Panc1 (cell line): ENCODE data around the gene MLANA. TPM values are rescaled to one million over a fixed set of nuclear protein-coding genes. Genes with fewer than 3 reads are reported as not detected.

Experiments
- ATAC-seq: fragments of 200-7000 bp; cut with Tn5 transposase; 2 replicates; pipeline ENCODE4 v1.9.1; 2020; ENCODE audit warnings: mild to moderate bottlenecking, moderate library complexity
- BruUV-seq: library from RNA; stranded (reverse); fragments of 400-500 nt; replicated peaks from 2 replicates; lab custom pipeline; 2021; lab: Mats Ljungman, UMichigan
- CTCF ChIA-PET: fragments of 300-600 bp; sonication (Branson Sonifier 250); formaldehyde crosslinking; loops from one replicate; lab custom pipeline; 2022; ENCODE audit warnings: antibody characterized with exemption; lab: Charles Lee
- POLR2A ChIA-PET: fragments of 300-600 bp; sonication (Branson Sonifier 250); formaldehyde crosslinking; loops from one replicate; lab custom pipeline; 2022; ENCODE audit warnings: antibody characterized with exemption; lab: Charles Lee
- DNase-seq: peaks from one replicate; pipeline ENCODE4 v3.0.0-alpha.2; 2010; ENCODE audit warnings: low read depth, low spot score
- H3K27ac ChIP-seq: 2 replicates; pipeline ENCODE4 v1.5.1; 2011; ENCODE audit warnings: mild to moderate bottlenecking, low read length, inconsistent platforms
- H3K27me3 ChIP-seq: fragments of 200-500 bp; sonication (Bioruptor generic); 2 replicates; pipeline ENCODE4 v1.6.0; 2014; ENCODE audit warnings: low read length, inconsistent platforms; ENCODE audit not compliant: control insufficient read depth, insufficient read depth
- H3K36me3 ChIP-seq: fragments of 200-500 bp; sonication (Bioruptor generic); 2 replicates; pipeline ENCODE4 v1.5.1; 2014; ENCODE audit warnings: inconsistent platforms, mild to moderate bottlenecking, low read length, moderate library complexity; ENCODE audit not compliant: control insufficient read depth, insufficient read depth
- H3K4me1 ChIP-seq: 2 replicates; pipeline ENCODE4 v1.5.1; 2011; ENCODE audit warnings: inconsistent platforms, mild to moderate bottlenecking, low read length, moderate library complexity; ENCODE audit not compliant: control insufficient read depth, insufficient read depth
- H3K4me3 ChIP-seq, 2 experiments: 2 replicates each; pipeline ENCODE4 v1.5.1; 2011 to 2012; ENCODE audit warnings: low read depth in 2 of 2, low read length in 2 of 2, mild to moderate bottlenecking in 2 of 2, inconsistent platforms in 1 of 2, moderate library complexity in 1 of 2
- H3K9me3 ChIP-seq: fragments of 200-500 bp; sonication (Bioruptor generic); 2 replicates; pipeline ENCODE4 v1.5.1; 2014; ENCODE audit warnings: low read depth, mild to moderate bottlenecking, inconsistent platforms, low read length, moderate library complexity; ENCODE audit not compliant: control insufficient read depth, insufficient read depth
- CTCF ChIP-seq: fragments of 450-650 bp; IDR thresholded peaks from 2 replicates; pipeline ENCODE4 v1.5.1; 2017; ENCODE audit warnings: mild to moderate bottlenecking
- POLR2AphosphoS5 ChIP-seq: IDR thresholded peaks from 2 replicates; pipeline ENCODE4 v1.6.1; 2012; ENCODE audit warnings: mild to moderate bottlenecking, low read depth, low read length, moderate library complexity
- REST ChIP-seq, 2 experiments: IDR thresholded peaks; 2 replicates each; pipeline ENCODE4 v1.6.1; 2011 to 2012; ENCODE audit warnings: low read depth in 2 of 2, control low read depth in 1 of 2, low read length in 1 of 2, mild to moderate bottlenecking in 1 of 2, moderate library complexity in 1 of 2; ENCODE audit not compliant: insufficient read depth in 1 of 2
- SIN3A ChIP-seq: IDR thresholded peaks from 2 replicates; pipeline ENCODE4 v1.6.1; 2012; ENCODE audit warnings: low read depth, mild to moderate bottlenecking, low read length, moderate library complexity, borderline replicate concordance; ENCODE audit not compliant: insufficient read depth
- TCF7L2 ChIP-seq: IDR thresholded peaks from 2 replicates; pipeline ENCODE4 v1.6.1; 2011; ENCODE audit warnings: mild to moderate bottlenecking, low read depth, low read length, inconsistent platforms
- in situ Hi-C: cut with HindIII; loops from 2 replicates; pipeline ENCODE4 v1.10.0; 2016; ENCODE audit warnings: low sequenced_read_pairs, low pct_unique_long_range_greater_than_20kb
- intact Hi-C: fragments of 100-400 bp; cut with micrococcal nuclease; formaldehyde crosslinking; loops from one replicate; pipeline ENCODE4 v1.10.0; 2022; ENCODE audit not compliant: unreplicated experiment
- total RNA-seq: library from RNA; stranded (reverse); gene quantifications from one replicate; pipeline ENCODE4 v1.2.1, GENCODE V29; 2021; ENCODE audit not compliant: unreplicated experiment

Gene MLANA
- total RNA-seq, 1 experiment from 2014 or later = not detected

- no peak for TF ChIP-seq CTCF
- no peak for TF ChIP-seq TCF7L2
- no peak for TF ChIP-seq REST (IDR thresholded peaks at IDR 0.05; ENCODE audit: insufficient read depth in 1 of 2, low read depth in 2 of 2, low read length in 1 of 2)
- TF ChIP-seq POLR2AphosphoS5 = no peak
- TF ChIP-seq SIN3A = no peak
- CTCF ChIA-PET = no interaction called here
These were observed 24.0 kb upstream of the MLANA start for GRCh38 chr9:5866685-5867084.

GRCh38 chr9:5868235-5868634, 22.5 kb upstream of the MLANA start:
- in situ Hi-C loops (no loop called here), intact Hi-C loops (no loop called here)
- H3K36me3 ChIP-seq = no peaks in the 10 kb centered on the region
- no peak for ATAC-seq
- no peaks in the 10 kb centered on the region for H3K9me3 ChIP-seq
- no peak for TF ChIP-seq CTCF
- no peak for TF ChIP-seq POLR2AphosphoS5
- TF ChIP-seq REST (IDR thresholded peaks at IDR 0.05; ENCODE audit: insufficient read depth in 1 of 2, low read depth in 2 of 2, low read length in 1 of 2) = no peak
- TF ChIP-seq TCF7L2 = no peak
- no peak for TF ChIP-seq SIN3A
- H3K4me1 ChIP-seq = no peaks in the 10 kb centered on the region
- ChIA-PET POLR2A (no interaction called here), CTCF (interaction anchor here (0.6 kb wide), 1 partner anchor 383 kb away, joined by 3 read pairs; no protein-coding TSS in a partner anchor)
- no peaks in the 10 kb centered on the region for H3K27me3 ChIP-seq
- H3K27ac ChIP-seq = no peak overlapping the region
- BruUV-seq = no TSS peak
- DNase-seq = no peak
- no peak overlapping the region for H3K4me3 ChIP-seq

More at GRCh38 chr9:5866685-5867084, 24.0 kb upstream of the MLANA start:
- Histone ChIP-seq H3K27me3 (no peaks in the 10 kb centered on the region), H3K9me3 (no peaks in the 10 kb centered on the region), H3K27ac (no peak overlapping the region), H3K4me1 (no peaks in the 10 kb centered on the region), H3K4me3 (no peak overlapping the region), H3K36me3 (no peaks in the 10 kb centered on the region)
- POLR2A ChIA-PET = no interaction called here
- no TSS peak for BruUV-seq
- in situ Hi-C loops (no loop called here), intact Hi-C loops (no loop called here)
- DNase-seq = no peak
- no peak for ATAC-seq
